Measurements from ENCODE around the gene MRPS15.

The MRPS15 gene

DNA sequence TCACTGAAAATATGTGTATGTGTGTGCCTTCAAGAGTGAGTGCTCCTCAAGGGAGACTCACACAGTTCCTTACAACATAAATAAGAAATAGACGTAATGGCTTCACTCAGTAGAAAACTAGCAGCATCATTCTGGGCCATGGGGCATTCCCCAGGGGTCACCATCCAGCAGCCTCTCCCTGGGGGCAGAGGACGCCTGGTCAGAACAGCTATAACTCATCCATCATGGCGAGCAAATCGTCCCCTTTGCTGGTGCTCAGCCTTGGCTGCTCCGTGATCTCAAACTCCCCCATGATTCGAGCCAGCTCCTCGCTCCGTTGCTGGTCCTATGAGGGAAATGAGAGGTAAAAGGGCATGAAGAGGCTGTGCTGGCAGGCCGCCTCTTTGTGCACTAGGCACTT, 46.3 kb downstream of the MRPS15 start:
- no peak for DNase-seq

GRCh38 chr1:36415661-36416326, 48.4 kb downstream of the MRPS15 start:
- no peak for DNase-seq

- DNase-seq, result no peak
Measured at GRCh38 chr1:36414384-36414783, 49.8 kb downstream of the MRPS15 start.

GRCh38 chr1:36411674-36412648, 52.2 kb downstream of the MRPS15 start:
- DNase-seq, result peak; percentile 52

GRCh38 chr1:36408479-36408878, 55.7 kb downstream of the MRPS15 start:
- no peak for DNase-seq

DNA sequence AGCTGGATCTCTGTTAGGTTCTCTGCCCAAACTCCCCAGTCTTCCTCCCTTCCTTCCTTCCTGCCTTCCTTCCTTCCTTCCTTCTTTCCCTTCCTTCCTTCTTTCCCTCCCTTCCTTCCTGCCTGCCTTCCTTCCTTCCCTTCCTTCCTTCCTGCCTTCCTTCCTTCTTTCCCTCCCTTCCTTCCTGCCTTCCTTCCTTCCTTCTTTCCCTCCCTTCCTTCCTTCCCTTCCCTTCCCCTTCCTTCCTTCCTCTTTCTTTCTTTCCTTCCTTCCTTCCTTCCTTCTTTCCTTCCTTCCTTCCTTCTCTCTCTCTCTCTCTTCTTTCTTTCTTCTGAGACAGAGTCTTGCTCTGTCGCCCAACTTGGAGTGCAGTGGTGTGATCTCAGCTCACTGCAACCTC, 57.7 kb downstream of the MRPS15 start:
- DNase-seq, result no peak
